Panc1 (cell line): ENCODE results near the gene CHN1. TPM values are rescaled to one million over a fixed set of nuclear protein-coding genes. Genes with fewer than 3 reads are reported as not detected.

Experiments
- ATAC-seq: fragments of 200-7000 bp; cut with Tn5 transposase; 2 replicates; pipeline ENCODE4 v1.9.1; 2020; ENCODE audit warnings: mild to moderate bottlenecking, moderate library complexity
- BruUV-seq: library from RNA; stranded (reverse); fragments of 400-500 nt; replicated peaks from 2 replicates; lab custom pipeline; 2021; lab: Mats Ljungman, UMichigan
- CTCF ChIA-PET: fragments of 300-600 bp; sonication (Branson Sonifier 250); formaldehyde crosslinking; loops from one replicate; lab custom pipeline; 2022; ENCODE audit warnings: antibody characterized with exemption; lab: Charles Lee
- POLR2A ChIA-PET: fragments of 300-600 bp; sonication (Branson Sonifier 250); formaldehyde crosslinking; loops from one replicate; lab custom pipeline; 2022; ENCODE audit warnings: antibody characterized with exemption; lab: Charles Lee
- DNase-seq: peaks from one replicate; pipeline ENCODE4 v3.0.0-alpha.2; 2010; ENCODE audit warnings: low read depth, low spot score
- H3K27ac ChIP-seq: 2 replicates; pipeline ENCODE4 v1.5.1; 2011; ENCODE audit warnings: mild to moderate bottlenecking, low read length, inconsistent platforms
- H3K27me3 ChIP-seq: fragments of 200-500 bp; sonication (Bioruptor generic); 2 replicates; pipeline ENCODE4 v1.6.0; 2014; ENCODE audit warnings: low read length, inconsistent platforms; ENCODE audit not compliant: control insufficient read depth, insufficient read depth
- H3K36me3 ChIP-seq: fragments of 200-500 bp; sonication (Bioruptor generic); 2 replicates; pipeline ENCODE4 v1.5.1; 2014; ENCODE audit warnings: inconsistent platforms, mild to moderate bottlenecking, low read length, moderate library complexity; ENCODE audit not compliant: control insufficient read depth, insufficient read depth
- H3K4me1 ChIP-seq: 2 replicates; pipeline ENCODE4 v1.5.1; 2011; ENCODE audit warnings: inconsistent platforms, mild to moderate bottlenecking, low read length, moderate library complexity; ENCODE audit not compliant: control insufficient read depth, insufficient read depth
- H3K4me3 ChIP-seq, 2 experiments: 2 replicates each; pipeline ENCODE4 v1.5.1; 2011 to 2012; ENCODE audit warnings: low read depth in 2 of 2, low read length in 2 of 2, mild to moderate bottlenecking in 2 of 2, inconsistent platforms in 1 of 2, moderate library complexity in 1 of 2
- H3K9me3 ChIP-seq: fragments of 200-500 bp; sonication (Bioruptor generic); 2 replicates; pipeline ENCODE4 v1.5.1; 2014; ENCODE audit warnings: low read depth, mild to moderate bottlenecking, inconsistent platforms, low read length, moderate library complexity; ENCODE audit not compliant: control insufficient read depth, insufficient read depth
- POLR2AphosphoS5 ChIP-seq: IDR thresholded peaks from 2 replicates; pipeline ENCODE4 v1.6.1; 2012; ENCODE audit warnings: mild to moderate bottlenecking, low read depth, low read length, moderate library complexity
- REST ChIP-seq, 2 experiments: IDR thresholded peaks; 2 replicates each; pipeline ENCODE4 v1.6.1; 2011 to 2012; ENCODE audit warnings: low read depth in 2 of 2, control low read depth in 1 of 2, low read length in 1 of 2, mild to moderate bottlenecking in 1 of 2, moderate library complexity in 1 of 2; ENCODE audit not compliant: insufficient read depth in 1 of 2
- SIN3A ChIP-seq: IDR thresholded peaks from 2 replicates; pipeline ENCODE4 v1.6.1; 2012; ENCODE audit warnings: low read depth, mild to moderate bottlenecking, low read length, moderate library complexity, borderline replicate concordance; ENCODE audit not compliant: insufficient read depth
- TCF7L2 ChIP-seq: IDR thresholded peaks from 2 replicates; pipeline ENCODE4 v1.6.1; 2011; ENCODE audit warnings: mild to moderate bottlenecking, low read depth, low read length, inconsistent platforms
- in situ Hi-C: cut with HindIII; loops from 2 replicates; pipeline ENCODE4 v1.10.0; 2016; ENCODE audit warnings: low sequenced_read_pairs, low pct_unique_long_range_greater_than_20kb
- intact Hi-C: fragments of 100-400 bp; cut with micrococcal nuclease; formaldehyde crosslinking; loops from one replicate; pipeline ENCODE4 v1.10.0; 2022; ENCODE audit not compliant: unreplicated experiment
- total RNA-seq: library from RNA; stranded (reverse); gene quantifications from one replicate; pipeline ENCODE4 v1.2.1, GENCODE V29; 2021; ENCODE audit not compliant: unreplicated experiment
- TF ChIP-seq, protein P1 (sequence below): fragments of 450-650 bp; IDR thresholded peaks from 2 replicates; pipeline ENCODE4 v1.5.1; 2017; ENCODE audit warnings: mild to moderate bottlenecking

The CHN1 gene
- total RNA-seq, 1 experiment from 2014 or later = 20.8 TPM

GRCh38 chr2:174877301-174877700, 127.9 kb downstream of the CHN1 start:
- H3K27me3 ChIP-seq = no peaks in the 10 kb centered on the region
- no TSS peak for BruUV-seq

DNA sequence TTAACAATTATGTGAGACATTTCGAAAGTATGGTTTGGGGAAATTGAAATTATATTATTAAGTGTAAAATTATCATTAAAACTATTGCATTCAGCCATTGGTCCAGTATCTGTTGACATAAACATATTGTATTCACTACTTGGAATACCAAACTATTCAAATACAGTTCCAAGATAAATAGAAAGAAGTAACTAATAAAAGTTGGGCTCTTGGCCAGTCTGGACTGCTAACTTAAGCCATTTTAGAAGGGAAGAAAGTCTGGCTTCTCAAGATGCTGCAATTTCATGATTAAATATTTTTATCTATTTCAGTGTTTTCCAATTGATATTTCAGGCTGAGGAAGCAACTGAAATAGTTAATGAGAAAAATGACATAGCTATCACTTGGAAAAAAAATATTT, 131.1 kb downstream of the CHN1 start:
- TF ChIP-seq, protein P1, sequence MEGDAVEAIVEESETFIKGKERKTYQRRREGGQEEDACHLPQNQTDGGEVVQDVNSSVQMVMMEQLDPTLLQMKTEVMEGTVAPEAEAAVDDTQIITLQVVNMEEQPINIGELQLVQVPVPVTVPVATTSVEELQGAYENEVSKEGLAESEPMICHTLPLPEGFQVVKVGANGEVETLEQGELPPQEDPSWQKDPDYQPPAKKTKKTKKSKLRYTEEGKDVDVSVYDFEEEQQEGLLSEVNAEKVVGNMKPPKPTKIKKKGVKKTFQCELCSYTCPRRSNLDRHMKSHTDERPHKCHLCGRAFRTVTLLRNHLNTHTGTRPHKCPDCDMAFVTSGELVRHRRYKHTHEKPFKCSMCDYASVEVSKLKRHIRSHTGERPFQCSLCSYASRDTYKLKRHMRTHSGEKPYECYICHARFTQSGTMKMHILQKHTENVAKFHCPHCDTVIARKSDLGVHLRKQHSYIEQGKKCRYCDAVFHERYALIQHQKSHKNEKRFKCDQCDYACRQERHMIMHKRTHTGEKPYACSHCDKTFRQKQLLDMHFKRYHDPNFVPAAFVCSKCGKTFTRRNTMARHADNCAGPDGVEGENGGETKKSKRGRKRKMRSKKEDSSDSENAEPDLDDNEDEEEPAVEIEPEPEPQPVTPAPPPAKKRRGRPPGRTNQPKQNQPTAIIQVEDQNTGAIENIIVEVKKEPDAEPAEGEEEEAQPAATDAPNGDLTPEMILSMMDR = no peak
- TF ChIP-seq SIN3A (no peak), REST (IDR thresholded peaks at IDR 0.05; ENCODE audit: insufficient read depth in 1 of 2, low read depth in 2 of 2, low read length in 1 of 2) (no peak)
- DNase-seq (no peak), ATAC-seq (no peak)
- in situ Hi-C loops (no loop called here), intact Hi-C loops (no loop called here)
- ChIA-PET POLR2A (no interaction called here), CTCF (no interaction called here)
- no TSS peak for BruUV-seq
- 0 out of 2 replicates have a peak, but pooled peaks cover 2% of the 10 kb centered on the region for H3K4me1 ChIP-seq
- H3K9me3 ChIP-seq = no peaks in the 10 kb centered on the region
- no peak overlapping the region for H3K4me3 ChIP-seq
- no peaks in the 10 kb centered on the region for H3K36me3 ChIP-seq
- H3K27me3 ChIP-seq = no peaks in the 10 kb centered on the region
- H3K27ac ChIP-seq = no peak overlapping the region

More at GRCh38 chr2:174877301-174877700, 127.9 kb downstream of the CHN1 start:
- Histone ChIP-seq H3K27ac (no peak overlapping the region), H3K4me3 (no peak overlapping the region), H3K4me1 (0 out of 2 replicates have a peak, but pooled peaks cover 2% of the 10 kb centered on the region), H3K9me3 (no peaks in the 10 kb centered on the region), H3K36me3 (no peaks in the 10 kb centered on the region)
- no peak for TF ChIP-seq REST (IDR thresholded peaks at IDR 0.05; ENCODE audit: insufficient read depth in 1 of 2, low read depth in 2 of 2, low read length in 1 of 2)
- no peak for TF ChIP-seq SIN3A
- no peak for TF ChIP-seq TCF7L2
- TF ChIP-seq, protein P1 = no peak
- no peak for TF ChIP-seq POLR2AphosphoS5
- DNase-seq = no peak
- CTCF ChIA-PET = interaction anchor here (0.6 kb wide), 1 partner anchor 106 kb away, joined by 3 read pairs; no protein-coding TSS in a partner anchor
- POLR2A ChIA-PET = no interaction called here
- no peak for ATAC-seq
- in situ Hi-C loops (no loop called here), intact Hi-C loops (no loop called here)
